Activated T-helper 1 cell treated with anti-CD3 and anti-CD28 coated beads, Interleukin-12 subunit alpha, Interleukin-12 subunit beta, Interleukin-2, Interleukin-4 antibody, amounts not matched to agents 30 ng/mL and 10 ng/mL and 1 ng/mL, durations not matched to agents 14 hours and 24 hours and 36 hours (primary cell): ENCODE data around the gene TMEM236. TPM values are rescaled to one million over a fixed set of nuclear protein-coding genes. Genes with fewer than 3 reads are reported as not detected.

ENCODE experiments used
- DNase-seq: peaks from one replicate; pipeline ENCODE4 v3.0.0; 2021; ENCODE audit warnings: low spot score
- H3K27ac Mint-ChIP-seq: one replicate; pipeline ENCODE4 v1.8.0; 2021; ENCODE audit warnings: mild to moderate bottlenecking, mixed read lengths
- H3K27me3 Mint-ChIP-seq: one replicate; pipeline ENCODE4 v1.8.0; 2022; ENCODE audit warnings: mild to moderate bottlenecking, moderate library complexity, mixed read lengths; ENCODE audit not compliant: insufficient read depth
- H3K36me3 Mint-ChIP-seq: one replicate; pipeline ENCODE4 v1.8.0; 2021; ENCODE audit warnings: low read depth, mixed read lengths
- H3K4me1 Mint-ChIP-seq: one replicate; pipeline ENCODE4 v1.8.0; 2021; ENCODE audit warnings: low read depth, mixed read lengths
- H3K4me3 Mint-ChIP-seq: one replicate; pipeline ENCODE4 v1.8.0; 2021; ENCODE audit warnings: mild to moderate bottlenecking, moderate library complexity, mixed read lengths
- H3K9me3 Mint-ChIP-seq: one replicate; pipeline ENCODE4 v1.8.0; 2021; ENCODE audit warnings: mixed read lengths
- intact Hi-C: fragments of 100-400 bp; cut with micrococcal nuclease; formaldehyde crosslinking; loops from one replicate; pipeline ENCODE4 v1.15.1; 2024
- total RNA-seq: library from RNA; stranded (reverse); gene quantifications from 2 replicates; pipeline ENCODE4 v1.2.3, GENCODE V29; 2022

TMEM236 gene
- total RNA-seq, 1 donor from 2014 or later = not detected

DNA sequence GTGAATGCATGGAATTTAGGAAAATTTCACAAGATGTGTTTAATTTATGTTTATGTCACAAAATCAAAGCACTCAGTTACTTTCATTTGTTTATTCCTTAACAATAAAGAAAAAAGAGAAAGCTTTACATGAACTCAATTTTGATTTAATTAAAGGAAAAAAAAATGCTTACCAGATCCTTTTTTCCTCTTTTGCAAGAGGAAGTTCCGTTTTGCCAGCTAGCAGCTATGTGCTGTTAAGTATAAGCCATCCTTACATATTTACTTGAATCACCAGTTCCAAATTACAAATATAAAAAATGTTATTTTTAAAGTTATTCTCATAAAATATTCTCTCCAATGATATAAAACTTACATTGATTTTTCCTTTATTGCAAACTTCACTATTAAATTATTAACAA, 69.9 kb downstream of the TMEM236 start:
- no peak for DNase-seq
- peaks cover 1% of the 10 kb centered on the region for H3K27me3 Mint-ChIP-seq
- H3K4me1 Mint-ChIP-seq = no peaks in the 10 kb centered on the region
- H3K36me3 Mint-ChIP-seq = no peaks in the 10 kb centered on the region
- H3K9me3 Mint-ChIP-seq = no peaks in the 10 kb centered on the region
- intact Hi-C loops = no loop called here
- no peak overlapping the region for H3K4me3 Mint-ChIP-seq
- no peak overlapping the region for H3K27ac Mint-ChIP-seq

DNA sequence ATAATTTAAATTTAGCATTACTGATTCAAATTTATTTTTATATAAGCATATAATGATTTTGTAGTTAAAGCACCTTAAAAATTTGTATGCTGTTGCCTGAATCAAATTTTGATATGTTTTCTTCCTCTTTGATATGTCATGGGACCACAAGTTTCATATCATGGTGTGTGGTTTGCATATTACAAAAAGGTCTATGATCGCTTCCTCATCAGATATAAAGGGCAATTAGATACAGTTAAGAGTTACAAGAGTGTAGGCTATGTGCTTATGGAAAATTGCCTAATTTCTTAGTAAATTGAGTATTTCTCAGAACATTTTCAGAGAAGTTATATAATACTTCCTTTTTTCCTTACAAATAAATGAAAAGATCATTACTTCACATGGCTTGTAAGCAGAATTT, 79.3 kb downstream of the TMEM236 start:
- intact Hi-C loops = no loop called here
- H3K27ac Mint-ChIP-seq = no peak overlapping the region

DNA sequence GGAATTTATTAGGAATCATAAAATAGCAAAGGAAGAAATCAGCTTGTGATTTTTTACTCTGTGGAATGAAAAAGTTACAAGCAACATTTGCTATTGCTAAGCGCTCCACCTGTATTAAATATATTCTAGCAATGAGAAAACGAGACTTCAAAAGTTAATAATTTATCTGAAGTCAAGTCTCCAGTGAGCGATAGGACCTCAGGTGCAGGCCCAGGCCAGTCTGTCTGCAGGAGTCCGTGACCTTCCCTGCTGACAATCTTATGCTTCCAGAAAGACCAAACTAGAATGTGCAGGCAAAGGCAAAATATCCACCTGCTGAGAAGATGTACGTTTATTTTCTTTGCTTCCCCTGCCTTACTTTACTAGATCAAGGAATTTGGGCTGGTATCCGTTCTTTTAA, 79.9 kb downstream of the TMEM236 start:
- no peaks in the 10 kb centered on the region for H3K4me1 Mint-ChIP-seq
- H3K27ac Mint-ChIP-seq = no peak overlapping the region
- intact Hi-C loops = no loop called here
- DNase-seq = no peak
- H3K4me3 Mint-ChIP-seq = no peak overlapping the region
- no peaks in the 10 kb centered on the region for H3K36me3 Mint-ChIP-seq
- H3K9me3 Mint-ChIP-seq = no peaks in the 10 kb centered on the region
- H3K27me3 Mint-ChIP-seq = no peaks in the 10 kb centered on the region

More for the DNA sequence above, 79.3 kb downstream of the TMEM236 start:
- Mint-ChIP-seq H3K4me1 (no peaks in the 10 kb centered on the region), H3K4me3 (no peak overlapping the region), H3K36me3 (no peaks in the 10 kb centered on the region), H3K9me3 (no peaks in the 10 kb centered on the region), H3K27me3 (no peaks in the 10 kb centered on the region)
- no peak for DNase-seq

DNA sequence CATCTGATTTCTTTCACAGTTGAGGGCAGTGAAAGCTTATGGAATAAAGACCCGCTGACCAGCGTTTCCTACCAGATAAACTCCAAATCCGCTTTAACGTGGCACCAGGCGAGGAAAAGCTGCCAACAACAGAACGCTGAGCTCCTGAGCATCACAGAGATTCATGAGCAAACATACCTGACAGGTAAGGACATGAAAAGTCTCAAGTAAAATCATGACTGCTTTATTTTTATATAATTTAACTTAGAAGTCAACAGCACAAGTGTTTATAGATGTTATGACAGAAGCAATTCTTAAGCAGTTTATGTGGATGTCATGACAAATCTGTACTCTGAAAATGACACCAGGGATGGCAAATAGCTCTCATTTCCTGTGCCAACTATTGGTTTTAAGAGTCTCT, 81.7 kb downstream of the TMEM236 start:
- Mint-ChIP-seq H3K36me3 (no peaks in the 10 kb centered on the region), H3K27me3 (peaks cover 4% of the 10 kb centered on the region), H3K27ac (no peak overlapping the region), H3K9me3 (no peaks in the 10 kb centered on the region), H3K4me3 (no peak overlapping the region), H3K4me1 (no peaks in the 10 kb centered on the region)
- DNase-seq = no peak
- intact Hi-C loops = no loop called here

DNA sequence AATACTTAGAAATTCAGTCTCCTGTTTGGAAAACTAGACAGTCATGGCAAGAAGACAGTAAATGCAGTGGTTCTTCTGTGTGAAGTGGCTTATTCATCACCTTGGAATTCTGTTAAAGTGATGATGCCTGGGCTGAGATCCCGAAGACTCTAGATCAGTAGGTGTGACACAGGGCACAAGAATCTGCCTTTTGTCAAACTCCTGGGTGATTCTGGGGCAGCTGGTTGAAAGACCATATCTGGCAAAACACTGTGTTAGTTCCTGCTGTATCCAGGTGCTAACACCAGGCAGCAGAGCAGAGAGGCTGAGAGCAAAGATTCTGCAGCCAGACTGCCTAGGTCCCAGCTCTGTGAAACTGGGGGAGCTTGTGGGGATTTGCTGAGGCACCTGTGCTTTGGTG, 83.7 kb downstream of the TMEM236 start:
- Mint-ChIP-seq H3K36me3 (no peaks in the 10 kb centered on the region), H3K27me3 (peaks cover 4% of the 10 kb centered on the region), H3K4me1 (no peaks in the 10 kb centered on the region), H3K27ac (no peak overlapping the region), H3K9me3 (no peaks in the 10 kb centered on the region), H3K4me3 (no peak overlapping the region)
- DNase-seq = no peak
- intact Hi-C loops = no loop called here

DNA sequence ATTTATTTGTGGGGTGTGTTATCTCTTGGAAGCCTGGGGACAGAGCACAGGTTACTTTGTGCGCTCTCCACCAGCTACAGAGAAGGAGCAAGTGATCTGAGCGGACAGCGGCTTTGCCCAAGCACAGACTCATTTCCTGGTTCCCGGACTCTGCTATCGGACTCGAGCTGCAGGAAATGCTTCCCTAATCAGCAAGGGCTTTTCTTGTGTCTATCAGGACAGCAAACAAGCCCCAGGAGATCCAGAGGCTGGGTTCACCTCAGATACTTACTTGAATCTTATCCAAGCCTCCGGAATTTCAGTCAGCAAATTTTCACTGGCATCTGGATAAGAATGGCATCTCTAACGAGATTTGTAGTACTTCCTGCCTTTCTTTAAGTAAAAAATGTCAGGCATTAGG, 84.9 kb downstream of the TMEM236 start:
- Mint-ChIP-seq H3K4me1 (no peaks in the 10 kb centered on the region), H3K9me3 (no peaks in the 10 kb centered on the region), H3K27me3 (peaks cover 4% of the 10 kb centered on the region), H3K27ac (no peak overlapping the region), H3K36me3 (no peaks in the 10 kb centered on the region), H3K4me3 (no peak overlapping the region)
- no peak for DNase-seq
- intact Hi-C loops = no loop called here

DNA sequence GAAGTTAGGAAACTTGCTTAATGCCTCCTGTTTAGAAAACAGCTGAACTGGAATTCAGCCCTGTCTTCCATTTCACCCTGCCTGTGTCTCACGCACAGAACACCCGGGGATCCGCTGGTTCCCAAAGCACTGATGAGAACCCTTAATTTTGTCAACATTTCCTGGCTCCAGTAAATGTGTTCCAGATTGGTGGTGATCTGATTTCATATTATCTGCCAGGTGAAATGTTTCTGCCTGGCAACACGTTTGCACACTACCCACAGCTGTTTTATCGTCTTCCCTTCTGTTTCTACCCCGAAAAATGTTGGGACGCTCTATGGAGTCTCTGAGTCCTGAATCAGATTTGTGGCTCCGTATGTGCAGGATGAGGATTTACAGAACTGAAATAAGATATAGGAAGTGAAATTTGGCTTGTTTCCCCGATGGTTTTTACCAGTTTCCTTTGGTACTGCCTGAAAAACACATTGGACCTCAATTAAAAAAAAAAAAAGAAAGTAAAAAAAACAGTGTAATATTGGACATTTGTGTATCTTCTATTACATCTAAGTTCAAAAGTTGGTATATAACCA, 86.2 kb downstream of the TMEM236 start:
- Mint-ChIP-seq H3K4me3 (no peak overlapping the region), H3K27me3 (peaks cover 4% of the 10 kb centered on the region), H3K36me3 (no peaks in the 10 kb centered on the region), H3K27ac (no peak overlapping the region), H3K9me3 (no peaks in the 10 kb centered on the region), H3K4me1 (no peaks in the 10 kb centered on the region)
- intact Hi-C loops = no loop called here
- DNase-seq = no peak

DNA sequence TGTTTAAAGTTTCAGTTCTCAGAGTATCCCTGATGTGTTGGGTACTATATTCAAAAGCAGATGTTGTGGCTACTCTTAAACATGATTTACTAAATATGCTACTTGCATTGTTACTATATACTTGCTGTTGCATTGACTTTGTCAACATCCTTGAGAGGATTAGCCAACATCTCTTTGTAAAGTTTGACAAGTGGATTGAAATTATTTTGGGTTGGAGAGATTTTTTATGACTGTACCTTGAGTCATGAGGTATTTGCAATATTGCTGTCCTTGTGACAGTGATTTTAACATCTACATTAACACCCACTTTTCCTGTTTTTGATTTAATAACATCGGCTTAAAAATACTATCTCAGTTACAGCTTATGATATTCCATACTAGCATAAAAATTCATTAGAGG, 89.0 kb downstream of the TMEM236 start:
- no peaks in the 10 kb centered on the region for H3K9me3 Mint-ChIP-seq
- H3K4me3 Mint-ChIP-seq = no peak overlapping the region
- no peaks in the 10 kb centered on the region for H3K36me3 Mint-ChIP-seq
- peaks cover 4% of the 10 kb centered on the region for H3K27me3 Mint-ChIP-seq
- H3K27ac Mint-ChIP-seq = no peak overlapping the region
- DNase-seq = no peak
- intact Hi-C loops = no loop called here
- no peaks in the 10 kb centered on the region for H3K4me1 Mint-ChIP-seq

DNA sequence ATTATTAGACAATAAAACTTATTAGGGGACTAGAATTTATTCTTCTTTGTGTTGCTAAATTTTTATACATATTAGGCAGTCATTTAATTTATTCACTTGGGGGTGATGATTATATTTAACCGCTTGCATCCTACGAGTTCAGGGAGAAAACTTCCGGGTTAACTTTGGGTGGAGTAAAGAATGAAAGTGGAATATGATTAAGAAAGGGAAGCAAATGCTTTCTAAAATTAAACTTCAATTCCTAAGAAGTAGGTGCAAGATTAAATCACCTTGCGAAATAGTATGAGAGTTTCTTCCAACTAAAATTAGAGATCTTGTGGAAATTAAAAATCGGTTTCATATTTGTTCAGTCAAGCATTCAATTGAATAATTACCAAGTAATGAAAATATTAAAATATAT, 90.6 kb downstream of the TMEM236 start:
- Mint-ChIP-seq H3K9me3 (no peaks in the 10 kb centered on the region), H3K4me3 (no peak overlapping the region), H3K36me3 (no peaks in the 10 kb centered on the region), H3K27ac (no peak overlapping the region), H3K27me3 (peaks cover 4% of the 10 kb centered on the region), H3K4me1 (no peaks in the 10 kb centered on the region)
- intact Hi-C loops = no loop called here
- no peak for DNase-seq

DNA sequence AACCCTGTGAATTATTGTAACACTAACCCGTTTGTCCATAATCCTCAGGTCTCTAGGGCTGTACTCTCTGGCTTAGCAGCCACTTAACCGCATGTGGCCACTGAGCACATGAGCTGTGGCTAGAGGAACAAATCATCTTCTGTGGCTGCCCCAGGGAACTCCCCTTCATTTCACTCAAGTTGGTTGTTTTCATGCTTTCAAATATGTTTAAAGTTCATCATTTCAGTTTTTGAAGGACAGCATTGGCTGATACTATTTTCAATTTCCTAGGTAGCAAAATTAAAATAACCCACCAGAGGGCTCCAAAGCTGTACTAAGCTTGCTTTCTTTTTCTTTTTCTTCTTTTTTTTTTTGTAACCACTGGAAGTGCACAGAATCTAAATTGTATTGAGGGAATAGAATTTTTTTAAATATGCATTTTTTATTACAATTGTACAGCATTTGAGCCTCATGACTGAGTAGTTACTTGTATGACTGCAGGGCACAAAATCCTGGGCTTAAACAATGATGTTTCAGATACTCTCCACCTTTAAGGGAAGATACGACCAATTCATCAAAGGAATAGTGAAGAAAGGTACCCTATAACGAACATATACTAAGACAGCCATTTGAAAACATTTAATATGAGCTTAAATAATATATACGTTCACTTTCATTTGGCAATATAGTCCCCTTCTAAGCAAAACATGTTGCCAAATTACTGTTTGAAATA, 95.7 kb downstream of the TMEM236 start:
- intact Hi-C loops = no loop called here
- no peak for DNase-seq

DNA sequence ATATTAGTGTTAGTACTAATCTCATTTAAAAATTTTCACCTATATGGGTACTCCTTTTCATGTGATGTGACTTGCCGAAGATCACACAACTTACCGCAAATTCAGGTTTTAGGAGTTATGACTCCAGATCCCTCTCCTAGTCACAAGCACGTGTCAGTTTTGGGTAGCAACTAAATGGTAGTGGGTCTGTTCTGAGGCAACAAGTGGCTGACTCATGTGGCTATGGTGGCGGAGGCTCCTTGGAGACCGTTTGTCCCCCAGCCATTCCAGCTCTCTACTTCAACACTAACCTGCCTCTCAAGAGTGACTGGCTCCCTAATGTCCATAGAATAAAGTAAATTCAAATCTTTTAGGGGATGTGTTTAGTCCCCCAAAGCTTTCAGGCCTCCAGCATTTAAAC, 96.6 kb downstream of the TMEM236 start:
- H3K4me1 Mint-ChIP-seq = no peaks in the 10 kb centered on the region
- H3K27ac Mint-ChIP-seq = no peak overlapping the region
- no peak for DNase-seq
- H3K9me3 Mint-ChIP-seq = no peaks in the 10 kb centered on the region
- no peaks in the 10 kb centered on the region for H3K36me3 Mint-ChIP-seq
- intact Hi-C loops = no loop called here
- peaks cover 3% of the 10 kb centered on the region for H3K27me3 Mint-ChIP-seq
- H3K4me3 Mint-ChIP-seq = no peak overlapping the region

More for the DNA sequence above, 95.7 kb downstream of the TMEM236 start:
- Mint-ChIP-seq H3K27ac (no peak overlapping the region), H3K9me3 (no peaks in the 10 kb centered on the region), H3K4me3 (no peak overlapping the region), H3K36me3 (no peaks in the 10 kb centered on the region), H3K4me1 (no peaks in the 10 kb centered on the region), H3K27me3 (peaks cover 3% of the 10 kb centered on the region)
